ENCODE measurements around the gene RAB11FIP3. TPM values are rescaled to one million over a fixed set of nuclear protein-coding genes. Genes with fewer than 3 reads are reported as not detected.
"Not testable (repeated sequence)": the region's sequence is repeated elsewhere in the genome, so short reads cannot be mapped to it uniquely, and the experiment has no call there.

Gene RAB11FIP3
- total RNA-seq, 1 experiment from 2014 or later = 37.1 TPM

DNA sequence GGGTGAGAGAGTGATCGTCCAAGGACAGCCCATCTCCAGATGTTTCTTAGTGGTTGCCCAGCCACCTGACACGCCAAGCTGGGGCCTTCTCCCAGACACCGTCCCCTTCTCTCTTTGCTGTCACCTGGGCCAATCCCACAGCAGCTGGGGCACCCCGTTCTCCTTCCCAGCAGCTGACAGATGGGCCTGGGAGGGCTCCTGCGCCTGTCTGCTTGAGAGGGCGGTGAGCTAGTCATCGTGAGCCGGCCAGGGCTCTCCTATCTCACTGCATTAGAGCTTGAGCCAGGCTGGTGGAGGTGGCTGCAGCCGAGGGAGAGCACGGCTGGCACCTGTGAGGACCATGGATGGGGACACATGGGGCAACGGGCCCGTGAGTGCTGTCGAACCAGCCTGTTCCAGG lies 41.2 kb downstream of the RAB11FIP3 start:
- Mint-ChIP-seq H3K27me3 (ENCODE audit: low read depth) (no peaks in the 10 kb centered on the region; the same call in 1 of the 2 replicates), H3K4me3 (no peak overlapping the region), H3K4me1 (peaks cover 23 to 27% of the 10 kb centered on the region in 2 experiments), H3K27ac (peak overlapping the region in 2 of 3 experiments; percentile 86 to 93; a peak in 6 of 7 replicates), H3K36me3 (ENCODE audit: insufficient read depth in 1 of 3, low read depth in 3 of 3) (peaks cover 9 to 10% (median 9%) of the 10 kb centered on the region in 3 experiments), H3K9me3 (no peaks in the 10 kb centered on the region)
- no peak overlapping the region for H2BK15ac ChIP-seq (ENCODE audit: low read depth, low read length)
- H2BK120ac ChIP-seq (ENCODE audit: low read depth, low read length, poor library complexity, severe bottlenecking) = no peak overlapping the region
- no peaks in the 10 kb centered on the region for H3K79me1 ChIP-seq (ENCODE audit: insufficient read depth, low read depth, low read length, poor library complexity, severe bottlenecking)
- no peak overlapping the region for H4K8ac ChIP-seq (replicated peaks; ENCODE audit: insufficient read length, low read depth, low read length)
- no peaks in the 10 kb centered on the region for H3K79me2 ChIP-seq (ENCODE audit: insufficient read depth, low read length)
- no peak overlapping the region for H2AFZ ChIP-seq (ENCODE audit: low read length)
- peak overlapping the region; percentile 1 for H3K9ac ChIP-seq (ENCODE audit: extremely low read depth, insufficient read length, low read length)
- H4K5ac ChIP-seq (ENCODE audit: insufficient read length, low read depth, low read length) = no peak overlapping the region
- TF ChIP-seq, protein P1, sequence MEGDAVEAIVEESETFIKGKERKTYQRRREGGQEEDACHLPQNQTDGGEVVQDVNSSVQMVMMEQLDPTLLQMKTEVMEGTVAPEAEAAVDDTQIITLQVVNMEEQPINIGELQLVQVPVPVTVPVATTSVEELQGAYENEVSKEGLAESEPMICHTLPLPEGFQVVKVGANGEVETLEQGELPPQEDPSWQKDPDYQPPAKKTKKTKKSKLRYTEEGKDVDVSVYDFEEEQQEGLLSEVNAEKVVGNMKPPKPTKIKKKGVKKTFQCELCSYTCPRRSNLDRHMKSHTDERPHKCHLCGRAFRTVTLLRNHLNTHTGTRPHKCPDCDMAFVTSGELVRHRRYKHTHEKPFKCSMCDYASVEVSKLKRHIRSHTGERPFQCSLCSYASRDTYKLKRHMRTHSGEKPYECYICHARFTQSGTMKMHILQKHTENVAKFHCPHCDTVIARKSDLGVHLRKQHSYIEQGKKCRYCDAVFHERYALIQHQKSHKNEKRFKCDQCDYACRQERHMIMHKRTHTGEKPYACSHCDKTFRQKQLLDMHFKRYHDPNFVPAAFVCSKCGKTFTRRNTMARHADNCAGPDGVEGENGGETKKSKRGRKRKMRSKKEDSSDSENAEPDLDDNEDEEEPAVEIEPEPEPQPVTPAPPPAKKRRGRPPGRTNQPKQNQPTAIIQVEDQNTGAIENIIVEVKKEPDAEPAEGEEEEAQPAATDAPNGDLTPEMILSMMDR (conservative IDR thresholded peaks at IDR 0.05) = no peak
- peak overlapping the region; percentile 85; the same call in 1 of the 2 replicates for H3K14ac ChIP-seq (ENCODE audit: insufficient read depth, low read length)
- H3K9me3 ChIP-seq (ENCODE audit: control insufficient read depth, low read depth, low read length) = no peaks in the 10 kb centered on the region
- no peak overlapping the region for H4K91ac ChIP-seq (ENCODE audit: insufficient read length, low read depth, low read length)
- no peak overlapping the region for H2BK20ac ChIP-seq (ENCODE audit: low read depth, low read length, poor library complexity, severe bottlenecking)
- H3K27me3 ChIP-seq (ENCODE audit: insufficient read depth, low read length) = no peaks in the 10 kb centered on the region
- H3K23ac ChIP-seq (ENCODE audit: insufficient read length, low read depth, low read length) = no peak overlapping the region
- H3K4me1 ChIP-seq (ENCODE audit: insufficient read depth, low read length) = no peaks in the 10 kb centered on the region; the same call in 1 of the 2 replicates
- no peak for DNase-seq
- no peaks in the 10 kb centered on the region for H3K23me2 ChIP-seq (ENCODE audit: insufficient read length, low read depth, low read length, poor library complexity, severe bottlenecking)
- H4K20me1 ChIP-seq (ENCODE audit: control insufficient read depth, insufficient read depth, insufficient read length) = peaks cover 6% of the 10 kb centered on the region
- H3K18ac ChIP-seq (ENCODE audit: insufficient read length, low read depth, low read length) = no peak overlapping the region
- H3K4ac ChIP-seq (ENCODE audit: low read depth, low read length) = no peak overlapping the region
- H3T11ph ChIP-seq (ENCODE audit: low read length) = no peak overlapping the region
- H3K27ac ChIP-seq (ENCODE audit: insufficient read length, low read depth, low read length) = no peak overlapping the region
- no peak overlapping the region for H2BK12ac ChIP-seq (ENCODE audit: insufficient read length, low read depth, low read length)
- H3K56ac ChIP-seq (ENCODE audit: insufficient read length, low read depth, low read length) = no peak overlapping the region
- WGBS (ENCODE audit: extremely low coverage, insufficient read length, low lambda C conversion rate) = no CpG with 5 or more reads among the region's 13 CpGs
- H3K4me2 ChIP-seq (ENCODE audit: insufficient read depth, insufficient read length, low read length) = no peak overlapping the region
- no peak overlapping the region for H2AK5ac ChIP-seq (ENCODE audit: insufficient read length, low read length)
- H2BK5ac ChIP-seq (ENCODE audit: insufficient read length, low read length) = no peak overlapping the region

DNA sequence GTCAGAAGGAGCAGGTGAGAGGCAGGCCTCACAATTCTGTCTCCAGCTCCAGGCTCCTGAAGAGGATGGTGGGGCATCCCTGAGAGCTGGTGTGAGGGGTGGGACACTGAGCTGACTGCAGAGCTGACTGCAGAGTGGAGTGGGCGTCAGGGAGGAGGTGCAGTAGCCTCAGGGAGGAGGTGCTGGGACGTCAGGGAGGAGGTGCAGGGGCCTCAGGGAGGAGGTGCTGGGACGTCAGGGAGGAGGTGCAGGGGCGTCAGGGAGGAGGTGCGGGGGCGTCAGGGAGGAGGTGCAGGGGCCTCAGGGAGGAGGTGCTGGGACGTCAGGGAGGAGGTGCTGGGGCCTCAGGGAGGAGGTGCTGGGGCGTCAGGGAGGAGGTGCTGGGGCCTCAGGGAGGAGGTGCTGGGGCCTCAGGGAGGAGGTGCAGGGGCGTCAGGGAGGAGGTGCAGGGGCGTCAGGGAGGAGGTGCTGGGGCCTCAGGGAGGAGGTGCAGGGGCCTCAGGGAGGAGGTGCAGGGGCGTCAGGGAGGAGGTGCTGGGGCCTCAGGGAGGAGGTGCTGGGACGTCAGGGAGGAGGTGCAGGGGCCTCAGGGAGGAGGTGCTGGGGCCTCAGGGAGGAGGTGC lies 41.9 kb downstream of the RAB11FIP3 start:
- Histone ChIP-seq H3K14ac (ENCODE audit: insufficient read depth, low read length) (peak overlapping the region; percentile 85), H3K9ac (ENCODE audit: extremely low read depth, insufficient read length, low read length) (peak overlapping the region; percentile 1)
- not testable (repeated sequence) for H3K56ac ChIP-seq (ENCODE audit: insufficient read length, low read depth, low read length); H3K27me3 ChIP-seq (ENCODE audit: insufficient read depth, low read length); H2BK120ac ChIP-seq (ENCODE audit: low read depth, low read length, poor library complexity, severe bottlenecking); H3K23me2 ChIP-seq (ENCODE audit: insufficient read length, low read depth, low read length, poor library complexity, severe bottlenecking); H2BK15ac ChIP-seq (ENCODE audit: low read depth, low read length); DNase-seq; H4K8ac ChIP-seq (replicated peaks; ENCODE audit: insufficient read length, low read depth, low read length); H3K27me3 Mint-ChIP-seq (ENCODE audit: low read depth); H3K27ac ChIP-seq (ENCODE audit: insufficient read length, low read depth, low read length); H3K4ac ChIP-seq (ENCODE audit: low read depth, low read length); H3K4me3 Mint-ChIP-seq; H4K20me1 ChIP-seq (ENCODE audit: control insufficient read depth, insufficient read depth, insufficient read length); H2BK12ac ChIP-seq (ENCODE audit: insufficient read length, low read depth, low read length); H2AK5ac ChIP-seq (ENCODE audit: insufficient read length, low read length); H3K23ac ChIP-seq (ENCODE audit: insufficient read length, low read depth, low read length); H3T11ph ChIP-seq (ENCODE audit: low read length); H3K4me2 ChIP-seq (ENCODE audit: insufficient read depth, insufficient read length, low read length); H2BK20ac ChIP-seq (ENCODE audit: low read depth, low read length, poor library complexity, severe bottlenecking); H3K36me3 Mint-ChIP-seq (ENCODE audit: insufficient read depth in 1 of 3, low read depth in 3 of 3); H2BK5ac ChIP-seq (ENCODE audit: insufficient read length, low read length); H3K18ac ChIP-seq (ENCODE audit: insufficient read length, low read depth, low read length); H4K5ac ChIP-seq (ENCODE audit: insufficient read length, low read depth, low read length); H4K91ac ChIP-seq (ENCODE audit: insufficient read length, low read depth, low read length); H3K9me3 Mint-ChIP-seq; H2AFZ ChIP-seq (ENCODE audit: low read length); H3K9me3 ChIP-seq (ENCODE audit: control insufficient read depth, low read depth, low read length); H3K4me1 ChIP-seq (ENCODE audit: insufficient read depth, low read length); H3K79me1 ChIP-seq (ENCODE audit: insufficient read depth, low read depth, low read length, poor library complexity, severe bottlenecking); H3K79me2 ChIP-seq (ENCODE audit: insufficient read depth, low read length)
- Mint-ChIP-seq H3K27ac (peak overlapping the region in 2 of 3 experiments; percentile 82 to 86; a peak in 5 of 7 replicates), H3K4me1 (peaks cover 25 to 33% of the 10 kb centered on the region in 2 experiments)
- no CpG with 5 or more reads among the region's 12 CpGs for WGBS (ENCODE audit: extremely low coverage, insufficient read length, low lambda C conversion rate)
